ENCODE data around the gene TERB1.

- TF ChIP-seq POLR2AphosphoS5 (IDR thresholded peaks at IDR 0.05) = no peak
- TF ChIP-seq, protein P1, sequence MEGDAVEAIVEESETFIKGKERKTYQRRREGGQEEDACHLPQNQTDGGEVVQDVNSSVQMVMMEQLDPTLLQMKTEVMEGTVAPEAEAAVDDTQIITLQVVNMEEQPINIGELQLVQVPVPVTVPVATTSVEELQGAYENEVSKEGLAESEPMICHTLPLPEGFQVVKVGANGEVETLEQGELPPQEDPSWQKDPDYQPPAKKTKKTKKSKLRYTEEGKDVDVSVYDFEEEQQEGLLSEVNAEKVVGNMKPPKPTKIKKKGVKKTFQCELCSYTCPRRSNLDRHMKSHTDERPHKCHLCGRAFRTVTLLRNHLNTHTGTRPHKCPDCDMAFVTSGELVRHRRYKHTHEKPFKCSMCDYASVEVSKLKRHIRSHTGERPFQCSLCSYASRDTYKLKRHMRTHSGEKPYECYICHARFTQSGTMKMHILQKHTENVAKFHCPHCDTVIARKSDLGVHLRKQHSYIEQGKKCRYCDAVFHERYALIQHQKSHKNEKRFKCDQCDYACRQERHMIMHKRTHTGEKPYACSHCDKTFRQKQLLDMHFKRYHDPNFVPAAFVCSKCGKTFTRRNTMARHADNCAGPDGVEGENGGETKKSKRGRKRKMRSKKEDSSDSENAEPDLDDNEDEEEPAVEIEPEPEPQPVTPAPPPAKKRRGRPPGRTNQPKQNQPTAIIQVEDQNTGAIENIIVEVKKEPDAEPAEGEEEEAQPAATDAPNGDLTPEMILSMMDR (IDR thresholded peaks at IDR 0.05) = no peak
- TF ChIP-seq POLR2A (IDR thresholded peaks at IDR 0.05) = no peak
- TF ChIP-seq EP300 (IDR thresholded peaks at IDR 0.05) = no peak
These were observed 41.4 kb upstream of the TERB1 start for GRCh38 chr16:66842765-66843164.
